ENCODE data around the gene CATSPERB.
"Not testable (repeated sequence)": the region's sequence is repeated elsewhere in the genome, so short reads cannot be mapped to it uniquely, and the experiment has no call there.

Gene CATSPERB

GRCh38 chr14:91573894-91574837, 157.7 kb downstream of the CATSPERB start:
- DNase-seq = peak; percentile 16

- DNase-seq = no peak
Measured at GRCh38 chr14:91573528-91573893, 158.4 kb downstream of the CATSPERB start.

GRCh38 chr14:91570021-91570420, 161.9 kb downstream of the CATSPERB start:
- no peak for DNase-seq

DNA sequence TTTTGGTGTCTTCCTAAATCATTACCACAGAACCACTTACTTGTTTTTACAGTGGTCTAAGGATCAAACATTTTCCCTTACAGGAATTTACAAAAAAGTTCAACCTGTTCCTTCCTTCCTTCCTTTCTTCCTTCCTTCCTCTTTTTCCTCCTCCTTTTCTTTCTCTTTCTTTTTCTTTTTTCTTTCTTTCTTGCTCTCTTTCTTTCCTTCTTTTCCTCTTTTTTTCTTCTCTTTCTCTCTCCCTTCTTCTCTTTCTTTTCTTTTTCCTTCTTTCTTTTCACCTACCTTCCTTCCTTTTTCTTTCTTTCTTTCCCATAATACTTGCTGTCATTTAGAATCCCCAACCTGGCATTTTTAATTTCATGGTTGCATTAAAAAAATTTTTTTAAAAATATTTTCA, 162.6 kb downstream of the CATSPERB start:
- DNase-seq = no peak

DNA sequence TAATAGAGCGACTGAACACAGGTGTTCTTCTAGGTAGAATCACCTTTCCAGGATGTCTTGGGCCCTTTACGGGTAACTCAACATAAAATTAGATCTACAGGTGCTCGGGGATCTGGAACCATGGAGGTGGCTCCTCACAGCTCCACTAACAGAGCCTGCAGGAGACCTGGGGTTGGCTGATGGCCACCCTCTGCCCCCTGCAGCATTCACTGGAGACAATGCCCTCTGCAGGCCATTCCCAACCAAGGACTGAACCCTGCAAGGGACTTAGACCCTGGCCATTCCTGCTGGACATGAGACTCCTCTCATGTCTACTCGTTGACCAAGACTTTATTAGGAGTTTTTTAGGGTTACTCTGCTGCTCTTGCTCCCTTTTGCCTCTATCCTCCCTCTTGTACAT, 163.3 kb downstream of the CATSPERB start:
- no peak for DNase-seq

DNA sequence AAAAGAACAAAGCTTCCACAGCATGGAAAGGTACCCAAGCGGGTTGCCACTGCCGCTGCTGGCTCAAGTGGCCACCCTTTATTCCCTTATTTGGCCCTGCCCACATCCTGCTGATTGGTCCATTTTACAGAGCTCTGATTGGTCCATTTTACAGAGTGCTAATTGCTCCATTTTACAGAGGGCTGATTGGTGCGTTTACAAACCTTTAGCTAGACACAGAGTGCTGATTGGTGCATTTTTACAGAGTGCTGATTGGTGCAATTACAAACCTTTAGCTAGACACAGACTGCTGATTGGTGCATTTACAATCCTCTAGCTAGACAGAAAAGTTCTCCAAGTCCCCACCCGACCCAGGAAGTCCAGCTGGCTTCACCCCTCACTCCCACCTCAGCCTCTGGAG, 164.1 kb downstream of the CATSPERB start:
- DNase-seq = not testable (repeated sequence)

- DNase-seq = no peak
Measured at GRCh38 chr14:91555531-91555930, 176.4 kb downstream of the CATSPERB start.

DNA sequence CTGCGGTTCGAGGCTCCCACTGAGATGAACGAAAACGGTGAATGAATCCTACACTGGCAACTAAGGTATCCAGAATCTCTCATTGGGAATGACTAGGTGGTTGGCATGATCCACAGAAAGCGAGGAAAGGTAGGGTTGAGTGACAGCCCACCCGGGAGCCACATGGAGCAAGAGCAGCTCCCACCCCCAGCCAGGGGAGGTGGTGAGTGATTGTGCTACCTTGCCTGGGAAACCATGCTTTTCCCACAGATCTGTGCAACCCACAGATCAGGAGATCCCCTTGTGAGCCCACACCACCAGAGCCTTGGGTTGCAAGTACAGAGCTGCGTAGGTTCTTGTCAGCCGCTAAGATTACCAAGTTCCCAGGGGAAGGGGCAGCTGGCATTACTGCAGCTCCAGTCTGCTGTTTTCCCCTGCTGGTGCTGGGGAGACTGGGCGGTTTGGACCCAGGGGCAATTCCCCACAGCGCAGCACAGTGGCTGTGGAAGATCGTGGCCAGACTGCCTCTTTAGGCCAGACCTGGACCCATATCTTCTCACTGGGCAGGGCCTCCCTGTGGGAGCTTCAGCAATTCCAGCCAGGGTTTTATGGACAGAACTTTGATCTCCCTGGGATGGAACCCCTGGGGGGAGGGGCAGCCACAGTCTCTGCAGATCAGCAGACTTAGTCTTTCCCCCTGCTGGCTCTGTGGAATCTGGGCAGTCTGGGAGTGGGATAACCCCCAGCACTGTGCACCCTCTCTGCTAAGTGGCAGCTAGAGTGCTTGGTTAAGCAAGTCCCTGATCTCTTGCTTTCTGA, 177.2 kb downstream of the CATSPERB start:
- DNase-seq = no peak

DNA sequence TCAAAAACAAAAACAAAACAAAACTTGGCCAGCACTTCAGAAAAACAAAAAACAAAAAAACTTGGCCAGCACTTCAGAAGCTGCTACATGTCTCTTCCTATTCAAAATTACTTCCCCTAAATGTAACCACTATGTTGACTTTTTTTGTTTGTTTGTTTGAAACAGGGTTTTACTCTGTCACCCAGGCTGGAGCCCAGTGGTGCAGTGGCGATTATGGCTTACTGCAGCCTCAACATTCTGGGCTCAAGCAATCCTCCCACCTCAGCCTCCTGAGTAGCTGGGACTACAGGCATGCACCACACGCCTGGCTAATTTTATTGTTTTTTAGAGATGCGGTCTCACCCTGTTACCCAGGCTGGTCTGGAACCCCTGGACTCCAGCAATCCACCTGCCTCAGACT, 183.8 kb downstream of the CATSPERB start:
- DNase-seq = no peak

- DNase-seq = no peak
Measured at GRCh38 chr14:91545946-91546716, 185.8 kb downstream of the CATSPERB start.

DNA sequence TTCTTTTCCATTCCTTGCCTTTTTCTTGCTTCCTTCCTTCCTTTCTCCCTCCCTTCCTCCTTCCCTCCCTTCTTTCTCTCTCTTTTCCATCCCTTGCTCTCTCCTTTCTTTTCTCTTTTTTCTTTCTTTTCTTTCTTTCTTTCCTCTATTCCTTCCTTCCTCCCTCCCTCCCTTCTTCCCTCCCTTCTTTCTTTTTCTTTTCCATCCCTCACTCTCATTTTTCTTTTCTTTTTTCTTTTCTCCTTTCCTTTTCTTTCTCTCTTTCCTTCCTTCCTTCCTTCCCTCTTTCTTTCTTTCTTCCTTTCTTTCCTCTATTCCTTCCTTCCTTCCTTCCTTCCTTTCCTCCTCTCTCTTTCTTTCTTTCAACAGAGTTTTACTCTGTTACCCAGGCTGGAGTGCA, 186.7 kb downstream of the CATSPERB start:
- no peak for DNase-seq

GRCh38 chr14:91536327-91536726, 195.6 kb downstream of the CATSPERB start:
- no peak for DNase-seq

- DNase-seq = not testable (repeated sequence)
Measured at GRCh38 chr14:91534059-91534458, 197.8 kb downstream of the CATSPERB start.

GRCh38 chr14:91533623-91534022, 198.3 kb downstream of the CATSPERB start:
- DNase-seq = no peak

All from SHP77 treated with DMSO at 0.1 percent for 48 hours (cell line).